Ovary (tissue), 9 donors: ENCODE measurements around the gene UNKL. TPM values are rescaled to one million over a fixed set of nuclear protein-coding genes. Genes with fewer than 3 reads are reported as not detected.

ENCODE experiments used
- DNase-seq, 5 donors: peaks; one replicate each; pipeline ENCODE4 v3.0.0-alpha.2; 2019 to 2020
- H3K27ac ChIP-seq, 2 donors: fragments of 200-600 bp; one replicate each; pipeline versions ENCODE4 v1.5.1 to v1.8.0; 2019 to 2022
- H3K27me3 ChIP-seq: fragments of 200-600 bp; one replicate; pipeline ENCODE4 v1.8.0; 2022
- H3K36me3 ChIP-seq: fragments of 200-600 bp; sonication (generic); one replicate; pipeline ENCODE4 v1.5.1; 2019
- H3K4me1 ChIP-seq: one replicate; pipeline ENCODE4 v1.8.1; 2013; ENCODE audit warnings: mild to moderate bottlenecking, moderate library complexity; ENCODE audit not compliant: insufficient read depth
- H3K4me3 ChIP-seq: fragments of 200-600 bp; sonication (generic); one replicate; pipeline ENCODE4 v1.5.1; 2017
- H3K9me3 ChIP-seq, 2 donors: fragments of 200-600 bp in 1 of 2; sonication (generic) in 1 of 2; one replicate each; pipeline versions ENCODE4 v1.5.1 to v1.8.1; 2013 to 2019; ENCODE audit warnings: mild to moderate bottlenecking in 1 of 2, moderate library complexity in 1 of 2
- EP300 ChIP-seq: sonication (generic); formaldehyde crosslinking; IDR thresholded peaks from one replicate; pipeline ENCODE4 v1.6.1; 2017; ENCODE audit warnings: antibody characterized with exemption
- POLR2A ChIP-seq: fragments of 450-650 bp; IDR thresholded peaks from one replicate; pipeline ENCODE4 v1.6.1; 2017; ENCODE audit warnings: antibody characterized with exemption, mild to moderate bottlenecking, moderate library complexity
- WGBS, 3 donors: extraction: QIAGEN DNeasy Blood & Tissue Kit in 1 of 3; methylation state at CpG; one replicate each; pipeline versions ENCODE4 v1.1.5 to v1.1.7; 2013 to 2017; 5-methylcytosine and 5-hydroxymethylcytosine counted together
- intact Hi-C, 4 donors: fragments of 100-400 bp; cut with DNase I; formaldehyde crosslinking; loops; one replicate each; pipeline versions ENCODE4 v1.11.0 to v1.15.1; 2022 to 2023
- polyA plus RNA-seq, 2 donors: library from polyadenylated mRNA; stranded (reverse); fragments of 200-250 nt in 1 of 2; fragments of 350-450 nt in 1 of 2; fragmentation: Illumina TruSeq in 1 of 2; extraction: RNeasy Lipid Tissue Mini Kit (QIAGEN cat#74804) in 1 of 2; gene quantifications; one replicate each; pipeline ENCODE4 v1.2.3, GENCODE V29; 2013 to 2014
- total RNA-seq, 7 donors: library from RNA; depleted of rRNA in 2 of 7; stranded (reverse); fragments of >200 nt in 2 of 7; fragmentation: NEBNext Ultra II Directional in 3 of 7; extraction: Animal tissue kit (Norgen Biotek cat#: 25700) in 3 of 7; gene quantifications; one replicate each; pipeline versions ENCODE4 v1.1.0 to v1.2.4, GENCODE V29; 2016 to 2023
- TF ChIP-seq, protein P1 (sequence below), 3 donors: fragments of 450-650 bp in 2 of 3; fragments of 200-600 bp in 1 of 3; IDR thresholded peaks; one replicate each; pipeline versions ENCODE4 v1.5.1 to v1.8.0; 2016 to 2022; ENCODE audit warnings: antibody characterized with exemption in 3 of 3, mild to moderate bottlenecking in 1 of 3
- donor health status: DM: no; HTN: no; CAD: no; lungs with moderate emphysema.
- donor health status: DM: no; HTN: no; CAD: no.
- donor health status: Bipolar disorder and iron deficiency.
- donor health status: DM: yes; HTN: yes; CAD: no.
- donor health status: DM: no; HTN: no; CAD: no.
- donor health status: DM: yes; HTN: yes; CAD: no.

UNKL gene
- total and polyA plus RNA-seq, 9 donors: 7.0 to 44.8 (median 32.5) TPM

- intact Hi-C loops: no loop called here
- WGBS, 3 donors: 89 to 91% (median 90%) methylated on average over 22 of the region's 22 CpGs
- Histone ChIP-seq H3K4me1 (peaks cover 3% of the 10 kb centered on the region), H3K27me3 (no peaks in the 10 kb centered on the region), H3K27ac (no peak overlapping the region), H3K4me3 (no peak overlapping the region), H3K36me3 (no peaks in the 10 kb centered on the region), H3K9me3 (no peaks in the 10 kb centered on the region)
- DNase-seq: no peak
- TF ChIP-seq, protein P1, sequence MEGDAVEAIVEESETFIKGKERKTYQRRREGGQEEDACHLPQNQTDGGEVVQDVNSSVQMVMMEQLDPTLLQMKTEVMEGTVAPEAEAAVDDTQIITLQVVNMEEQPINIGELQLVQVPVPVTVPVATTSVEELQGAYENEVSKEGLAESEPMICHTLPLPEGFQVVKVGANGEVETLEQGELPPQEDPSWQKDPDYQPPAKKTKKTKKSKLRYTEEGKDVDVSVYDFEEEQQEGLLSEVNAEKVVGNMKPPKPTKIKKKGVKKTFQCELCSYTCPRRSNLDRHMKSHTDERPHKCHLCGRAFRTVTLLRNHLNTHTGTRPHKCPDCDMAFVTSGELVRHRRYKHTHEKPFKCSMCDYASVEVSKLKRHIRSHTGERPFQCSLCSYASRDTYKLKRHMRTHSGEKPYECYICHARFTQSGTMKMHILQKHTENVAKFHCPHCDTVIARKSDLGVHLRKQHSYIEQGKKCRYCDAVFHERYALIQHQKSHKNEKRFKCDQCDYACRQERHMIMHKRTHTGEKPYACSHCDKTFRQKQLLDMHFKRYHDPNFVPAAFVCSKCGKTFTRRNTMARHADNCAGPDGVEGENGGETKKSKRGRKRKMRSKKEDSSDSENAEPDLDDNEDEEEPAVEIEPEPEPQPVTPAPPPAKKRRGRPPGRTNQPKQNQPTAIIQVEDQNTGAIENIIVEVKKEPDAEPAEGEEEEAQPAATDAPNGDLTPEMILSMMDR (IDR thresholded peaks at IDR 0.05): no peak
- no peak for TF ChIP-seq POLR2A
These were observed 11.5 kb downstream of the UNKL start for GRCh38 chr16:1403036-1403435.

DNA sequence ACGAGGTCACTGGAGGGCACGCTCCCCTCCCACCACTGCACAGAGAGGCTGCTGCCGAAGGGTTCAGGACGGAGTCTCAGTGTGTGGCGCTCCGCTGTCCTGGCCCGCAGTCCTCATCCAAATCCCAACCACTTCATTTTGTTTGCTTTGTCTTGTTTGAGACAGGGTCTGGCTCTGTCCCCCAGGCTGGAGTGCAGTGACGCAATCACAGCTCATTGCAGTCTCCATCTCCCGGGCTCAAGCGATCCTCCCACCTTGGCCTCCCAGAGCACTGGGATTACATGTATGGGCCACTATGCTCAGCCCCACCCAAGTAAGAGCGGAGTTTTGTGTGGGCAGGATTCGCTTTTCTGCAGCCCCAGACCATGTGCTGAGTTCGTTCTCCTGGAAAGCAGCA, 12.7 kb downstream of the UNKL start:
- DNase-seq: no peak
- no peaks in the 10 kb centered on the region for H3K4me1 ChIP-seq
- H3K9me3 ChIP-seq: no peaks in the 10 kb centered on the region
- H3K27ac ChIP-seq: no peak overlapping the region
- no peaks in the 10 kb centered on the region for H3K27me3 ChIP-seq
- H3K36me3 ChIP-seq: no peaks in the 10 kb centered on the region
- TF ChIP-seq, protein P1 (IDR thresholded peaks at IDR 0.05): no peak
- TF ChIP-seq EP300 (no peak), POLR2A (no peak)
- no peak overlapping the region for H3K4me3 ChIP-seq
- intact Hi-C loops: no loop called here
- 93 to 94% (median 94%) methylated on average over 13 of the region's 13 CpGs for WGBS, 3 donors

DNA sequence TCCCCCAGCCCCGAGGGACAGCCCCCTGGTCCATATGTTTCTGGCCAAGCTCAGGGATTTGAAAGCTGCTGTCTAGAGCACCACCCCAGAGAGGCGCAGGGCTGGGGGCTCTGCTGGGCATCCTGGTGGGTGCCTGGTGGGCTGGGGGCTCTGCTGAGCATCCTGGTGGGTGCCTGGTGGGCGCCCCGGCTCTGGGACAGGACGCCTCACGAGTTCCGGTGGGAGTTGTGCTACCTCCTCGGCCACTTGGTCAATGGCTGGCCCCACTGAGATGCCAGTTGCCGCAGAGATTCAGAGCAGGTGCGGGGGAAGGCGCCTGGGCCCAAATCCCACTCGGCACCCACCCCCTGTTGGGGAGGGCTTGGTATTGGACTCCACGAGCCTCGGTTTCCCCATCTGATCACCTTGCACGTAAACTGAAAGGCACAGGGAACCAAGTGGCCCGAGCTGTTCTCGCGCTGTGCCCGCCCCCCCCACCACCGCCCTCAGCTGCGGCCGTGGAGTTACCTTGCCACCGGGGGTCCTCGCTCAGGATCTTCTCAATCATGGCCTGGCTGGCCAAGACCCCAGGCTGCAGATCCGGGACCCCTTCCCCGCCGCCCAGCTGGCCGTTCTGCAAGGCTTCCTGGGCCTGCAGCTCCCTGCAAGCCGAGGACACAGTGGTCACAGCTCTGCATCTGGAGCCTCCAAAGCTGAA, 13.3 kb downstream of the UNKL start:
- H3K9me3 ChIP-seq: no peaks in the 10 kb centered on the region
- no peak for DNase-seq
- no peaks in the 10 kb centered on the region for H3K36me3 ChIP-seq
- no peak overlapping the region for H3K4me3 ChIP-seq
- no peak overlapping the region for H3K27ac ChIP-seq
- WGBS, 3 donors: 84 to 89% (median 85%) methylated on average over 26 to 29 of the region's 29 CpGs
- TF ChIP-seq, protein P1 (IDR thresholded peaks at IDR 0.05): no peak
- TF ChIP-seq EP300 (no peak), POLR2A (no peak)
- H3K27me3 ChIP-seq: no peaks in the 10 kb centered on the region
- no peaks in the 10 kb centered on the region for H3K4me1 ChIP-seq
- intact Hi-C loops: no loop called here

DNA sequence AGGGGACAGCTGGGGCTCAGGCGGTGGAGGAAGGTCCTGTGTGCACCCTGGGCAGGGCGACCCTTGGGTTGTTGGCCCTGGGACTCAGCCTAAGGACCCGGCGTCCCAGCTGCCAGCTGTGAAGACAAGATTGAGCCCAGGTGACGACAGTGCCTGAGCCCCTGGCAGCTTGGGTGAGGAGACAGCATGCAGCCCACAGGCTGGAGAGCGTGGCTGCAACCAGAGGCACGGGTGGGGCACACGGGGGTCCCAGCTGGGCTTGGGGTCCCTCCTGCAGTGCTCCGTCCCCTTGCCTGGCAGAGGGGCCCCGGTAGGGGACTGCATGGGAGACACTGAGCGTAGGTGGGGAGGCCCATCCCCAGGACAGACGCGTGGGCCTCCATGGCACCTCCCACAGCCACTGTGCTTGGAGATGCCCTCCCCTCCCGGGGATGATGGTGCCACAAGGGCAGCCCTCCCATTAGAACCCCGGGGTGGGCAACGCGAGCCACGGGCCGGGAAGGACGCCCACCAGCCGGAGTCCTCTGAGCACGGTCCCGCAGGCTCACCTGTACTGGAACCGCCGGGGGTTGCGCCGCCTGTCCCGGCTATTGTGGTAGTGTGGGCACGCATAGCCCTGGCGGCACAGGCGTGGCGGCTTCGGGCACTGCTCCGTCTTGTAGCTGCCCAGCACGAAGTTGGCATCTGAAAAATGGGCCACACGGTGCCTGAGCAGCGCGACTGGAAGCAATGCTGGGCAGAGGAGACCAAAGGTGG, 15.5 kb downstream of the UNKL start:
- TF ChIP-seq EP300 (no peak), POLR2A (no peak)
- TF ChIP-seq, protein P1 (IDR thresholded peaks at IDR 0.05): no peak
- Histone ChIP-seq H3K27ac (no peak overlapping the region), H3K9me3 (no peaks in the 10 kb centered on the region), H3K4me3 (no peak overlapping the region), H3K4me1 (no peaks in the 10 kb centered on the region), H3K36me3 (no peaks in the 10 kb centered on the region), H3K27me3 (no peaks in the 10 kb centered on the region)
- intact Hi-C loops: no loop called here
- WGBS, 3 donors: 92 to 95% (median 92%) methylated on average over 31 to 38 of the region's 38 CpGs
- DNase-seq: peak in 1 of 5 donors; percentile 18
